Measurements from ENCODE around the gene TMEM52.

TMEM52 gene

GRCh38 chr1:1876335-1876930 is 42.6 kb downstream of the TMEM52 start:
- FAIRE-seq (no peak), DNase-seq (ENCODE audit: insufficient read length, low spot score) (no peak)

DNA sequence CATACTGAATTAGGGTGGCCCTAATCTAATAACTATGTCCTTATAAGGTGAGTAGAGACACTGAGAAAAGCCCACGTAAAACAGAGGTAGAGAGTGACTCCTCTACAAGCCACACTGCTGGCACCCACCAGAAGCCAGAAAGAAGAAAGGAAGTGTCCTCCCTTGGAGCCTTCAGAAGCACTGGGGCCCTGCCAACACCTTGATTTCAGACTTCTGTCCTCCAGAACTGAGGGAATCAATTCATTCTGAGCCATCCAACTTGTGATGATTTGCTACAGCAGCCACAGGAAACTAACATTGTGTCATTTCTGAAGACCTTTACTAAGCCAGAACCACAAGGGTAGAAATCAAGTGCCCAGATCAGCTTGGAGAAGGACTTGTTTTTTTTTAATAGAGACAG is 43.1 kb downstream of the TMEM52 start:
- FAIRE-seq (no peak), DNase-seq (ENCODE audit: insufficient read length, low spot score) (no peak)

- FAIRE-seq (no peak), DNase-seq (ENCODE audit: insufficient read length, low spot score) (no peak)
These were observed 44.2 kb downstream of the TMEM52 start for GRCh38 chr1:1874901-1875300.

- DNase-seq (ENCODE audit: insufficient read length, low spot score): no peak
- no peak for FAIRE-seq
These were observed 45.9 kb downstream of the TMEM52 start for GRCh38 chr1:1873186-1873585.

DNA sequence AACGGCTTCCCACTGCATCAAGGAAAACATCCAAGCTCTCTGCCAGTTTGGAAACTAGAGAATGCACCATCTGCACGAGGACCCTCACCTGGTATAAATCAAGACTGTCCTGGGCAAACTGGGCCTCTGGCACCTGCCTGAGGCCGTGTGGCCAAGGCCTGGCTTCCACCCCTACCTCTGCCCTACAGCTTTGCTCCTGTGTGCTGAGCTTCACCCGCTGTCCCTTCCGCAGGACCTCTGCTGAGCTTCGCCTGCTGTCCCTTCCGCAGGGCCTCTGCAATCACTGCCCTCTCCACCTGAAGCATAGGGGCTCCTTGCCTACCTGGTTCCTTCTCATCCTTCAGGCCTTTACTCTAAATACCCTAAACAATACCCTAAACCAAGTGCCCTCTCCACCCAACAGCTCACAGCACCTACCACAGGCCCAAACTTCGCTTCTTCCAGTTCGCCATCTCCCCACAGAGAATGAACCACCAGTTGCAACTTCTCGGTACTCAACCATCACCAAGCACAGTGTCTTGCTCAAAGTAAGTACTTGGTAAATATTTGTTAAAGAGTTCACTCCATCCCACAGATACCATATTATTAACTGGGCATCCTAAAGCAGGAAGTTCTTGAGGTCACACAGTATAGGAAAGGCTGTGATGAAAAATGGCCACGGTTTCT is 46.6 kb downstream of the TMEM52 start:
- no peak for DNase-seq (ENCODE audit: insufficient read length, low spot score)
- no peak for FAIRE-seq

DNA sequence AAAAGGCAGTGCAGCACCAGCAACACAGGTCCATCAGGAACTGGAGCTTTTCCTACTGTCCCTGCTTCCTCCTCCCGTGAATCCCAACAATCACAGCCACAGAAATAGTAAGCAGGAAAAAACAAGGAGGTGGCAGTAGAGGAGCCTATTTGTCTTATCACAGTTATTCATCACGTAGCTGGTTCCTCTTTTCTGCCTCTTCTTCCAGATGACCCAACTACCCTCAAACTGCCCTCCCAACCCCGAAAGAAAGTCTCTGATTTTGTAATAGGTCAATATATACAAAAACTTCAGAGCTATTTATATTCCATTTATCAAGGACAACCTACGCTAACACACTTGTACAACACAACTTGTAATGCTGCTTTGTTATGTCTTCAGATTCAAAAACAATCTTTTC is 49.6 kb downstream of the TMEM52 start:
- no peak for FAIRE-seq
- DNase-seq (ENCODE audit: insufficient read length, low spot score): no peak

Measured in HTR-8/SVneo (cell line).